H9 (cell line): ENCODE measurements around the gene NT5C2. TPM values are rescaled to one million over a fixed set of nuclear protein-coding genes. Genes with fewer than 3 reads are reported as not detected.

Experiments used
- DNase-seq: peaks from one replicate; pipeline ENCODE4 v3.0.0-alpha.2; 2017
- H2AFZ ChIP-seq: one replicate; pipeline ENCODE4 v1.6.1; 2013; ENCODE audit warnings: mild to moderate bottlenecking, low read length, control low read depth, moderate library complexity
- H2AK5ac ChIP-seq: 2 replicates; pipeline ENCODE4 v1.6.1; 2013; ENCODE audit warnings: low read length, control low read depth, mixed read lengths; ENCODE audit not compliant: insufficient read length
- H2BK120ac ChIP-seq: one replicate; pipeline ENCODE4 v1.6.1; 2013; ENCODE audit warnings: low read depth, mild to moderate bottlenecking, low read length, control low read depth, inconsistent platforms; ENCODE audit not compliant: poor library complexity, severe bottlenecking
- H2BK12ac ChIP-seq: 2 replicates; pipeline ENCODE4 v1.6.1; 2013; ENCODE audit warnings: low read length, control low read depth, mixed read lengths, low read depth; ENCODE audit not compliant: insufficient read length
- H2BK15ac ChIP-seq: 2 replicates; pipeline ENCODE4 v1.6.1; 2013; ENCODE audit warnings: low read depth, low read length, control low read depth
- H2BK20ac ChIP-seq: one replicate; pipeline ENCODE4 v1.6.1; 2013; ENCODE audit warnings: low read depth, mild to moderate bottlenecking, low read length, control low read depth, inconsistent platforms; ENCODE audit not compliant: poor library complexity, severe bottlenecking
- H2BK5ac ChIP-seq: 2 replicates; pipeline ENCODE4 v1.6.1; 2013; ENCODE audit warnings: low read length, control low read depth, mixed read lengths; ENCODE audit not compliant: insufficient read length
- H3K14ac ChIP-seq: 2 replicates; pipeline ENCODE4 v1.6.1; 2013; ENCODE audit warnings: low read length, control low read depth; ENCODE audit not compliant: insufficient read depth
- H3K18ac ChIP-seq: 2 replicates; pipeline ENCODE4 v1.6.1; 2013; ENCODE audit warnings: low read depth, mild to moderate bottlenecking, mixed read lengths, low read length, control low read depth; ENCODE audit not compliant: insufficient read length
- H3K23ac ChIP-seq: 2 replicates; pipeline ENCODE4 v1.6.1; 2013; ENCODE audit warnings: low read length, control low read depth, mixed read lengths, low read depth; ENCODE audit not compliant: insufficient read length
- H3K23me2 ChIP-seq: 2 replicates; pipeline ENCODE4 v1.6.1; 2013; ENCODE audit warnings: low read depth, mild to moderate bottlenecking, mixed read lengths, low read length, control low read depth; ENCODE audit not compliant: insufficient read length, poor library complexity, severe bottlenecking
- H3K27ac ChIP-seq: 2 replicates; pipeline ENCODE4 v1.5.1; 2013; ENCODE audit warnings: low read length, control low read depth, mixed read lengths, low read depth; ENCODE audit not compliant: insufficient read length
- H3K27me3 ChIP-seq: 2 replicates; pipeline ENCODE4 v1.6.1; 2013; ENCODE audit warnings: low read length, control low read depth, inconsistent platforms; ENCODE audit not compliant: insufficient read depth
- H3K4ac ChIP-seq: 2 replicates; pipeline ENCODE4 v1.6.1; 2013; ENCODE audit warnings: low read depth, mild to moderate bottlenecking, control low read depth, inconsistent platforms, low read length, moderate library complexity
- H3K4me1 ChIP-seq: 2 replicates; pipeline ENCODE4 v1.6.1; 2013; ENCODE audit warnings: low read length, control low read depth, inconsistent platforms; ENCODE audit not compliant: insufficient read depth
- H3K4me2 ChIP-seq: 2 replicates; pipeline ENCODE4 v1.6.1; 2013; ENCODE audit warnings: low read length, control low read depth, mixed read lengths; ENCODE audit not compliant: insufficient read length, insufficient read depth
- H3K56ac ChIP-seq: 2 replicates; pipeline ENCODE4 v1.6.1; 2013; ENCODE audit warnings: low read depth, mild to moderate bottlenecking, mixed read lengths, low read length, control low read depth; ENCODE audit not compliant: insufficient read length
- H3K79me1 ChIP-seq: 2 replicates; pipeline ENCODE4 v1.6.1; 2013; ENCODE audit warnings: low read depth, mild to moderate bottlenecking, moderate library complexity, low read length, control low read depth, inconsistent platforms; ENCODE audit not compliant: insufficient read depth, poor library complexity, severe bottlenecking
- H3K79me2 ChIP-seq: 2 replicates; pipeline ENCODE4 v1.6.1; 2013; ENCODE audit warnings: low read length, control low read depth, inconsistent platforms; ENCODE audit not compliant: insufficient read depth
- H3K9ac ChIP-seq: 2 replicates; pipeline ENCODE4 v1.6.1; 2013; ENCODE audit warnings: low read length, control low read depth, mixed read lengths; ENCODE audit not compliant: insufficient read length; ENCODE audit errors: extremely low read depth
- H3K9me3 ChIP-seq: one replicate; pipeline ENCODE4 v1.6.1; 2013; ENCODE audit warnings: low read depth, low read length, inconsistent platforms; ENCODE audit not compliant: control insufficient read depth
- H3T11ph ChIP-seq: one replicate; pipeline ENCODE4 v1.6.1; 2013; ENCODE audit warnings: mild to moderate bottlenecking, low read length, control low read depth, inconsistent platforms
- H4K20me1 ChIP-seq: one replicate; pipeline ENCODE4 v1.6.1; 2013; ENCODE audit not compliant: control insufficient read depth, insufficient read length, insufficient read depth
- H4K5ac ChIP-seq: 2 replicates; pipeline ENCODE4 v1.6.1; 2013; ENCODE audit warnings: low read depth, mild to moderate bottlenecking, mixed read lengths, low read length, control low read depth; ENCODE audit not compliant: insufficient read length
- H4K8ac ChIP-seq: replicated peaks from 2 replicates; pipeline ENCODE4 v1.6.1; 2013; ENCODE audit warnings: low read length, control low read depth, mixed read lengths, low read depth; ENCODE audit not compliant: insufficient read length
- H4K91ac ChIP-seq: 2 replicates; pipeline ENCODE4 v1.6.1; 2013; ENCODE audit warnings: low read depth, mild to moderate bottlenecking, moderate library complexity, mixed read lengths, low read length, control low read depth; ENCODE audit not compliant: insufficient read length
- H3K27ac Mint-ChIP-seq, 3 experiments: 2 replicates in 2 of 3; 3 replicates in 1 of 3; pipeline ENCODE4 v1.8.0; 2020 to 2021; ENCODE audit warnings: mixed read lengths in 3 of 3, mild to moderate bottlenecking in 1 of 3, moderate library complexity in 1 of 3
- H3K27me3 Mint-ChIP-seq: 2 replicates; pipeline ENCODE4 v1.8.0; 2021; ENCODE audit warnings: low read depth, mild to moderate bottlenecking, moderate library complexity, mixed read lengths
- H3K36me3 Mint-ChIP-seq, 3 experiments: 2 replicates in 2 of 3; 3 replicates in 1 of 3; pipeline ENCODE4 v1.8.0; 2020 to 2021; ENCODE audit warnings: low read depth in 3 of 3, mixed read lengths in 3 of 3; ENCODE audit not compliant: insufficient read depth in 1 of 3
- H3K4me1 Mint-ChIP-seq, 2 experiments: 2 replicates each; pipeline ENCODE4 v1.8.0; 2020; ENCODE audit warnings: mixed read lengths in 2 of 2
- H3K4me3 Mint-ChIP-seq, 2 experiments: 2 replicates in 1 of 2; 3 replicates in 1 of 2; pipeline ENCODE4 v1.8.0; 2020 to 2021; ENCODE audit warnings: mild to moderate bottlenecking in 2 of 2, mixed read lengths in 2 of 2, moderate library complexity in 1 of 2
- H3K9me3 Mint-ChIP-seq, 2 experiments: 2 replicates in 1 of 2; 3 replicates in 1 of 2; pipeline ENCODE4 v1.8.0; 2020; ENCODE audit warnings: mild to moderate bottlenecking in 2 of 2, mixed read lengths in 2 of 2, moderate library complexity in 1 of 2
- CTCF ChIP-seq: fragments of 200-600 bp; sonication (generic); conservative IDR thresholded peaks from 3 replicates; pipeline ENCODE4 v1.8.0; 2021; ENCODE audit warnings: antibody characterized with exemption, mild to moderate bottlenecking
- WGBS: extraction: QIAGEN DNeasy Blood & Tissue Kit; methylation state at CpG from one replicate; pipeline ENCODE4 v1.1.7; 2013; ENCODE audit warnings: missing lambda C conversion rate, low lambda C conversion rate, mixed read lengths; ENCODE audit not compliant: insufficient read length; ENCODE audit errors: extremely low coverage; 5-methylcytosine and 5-hydroxymethylcytosine counted together
- total RNA-seq: library from RNA; stranded (reverse); gene quantifications from 2 replicates; pipeline ENCODE4 v1.2.1, GENCODE V29; 2021

The NT5C2 gene
- total RNA-seq, 1 experiment from 2014 or later: 69.6 TPM

- H3K14ac ChIP-seq: no peak overlapping the region
- H2AK5ac ChIP-seq: no peak overlapping the region
- no peaks in the 10 kb centered on the region for H3K79me2 ChIP-seq
- H3K23me2 ChIP-seq: no peaks in the 10 kb centered on the region
- peak overlapping the region in 2 of 3 experiments; percentile 70 to 71; a peak in 3 of 7 replicates for H3K27ac Mint-ChIP-seq
- no peak overlapping the region for H3K9ac ChIP-seq
- H3K27ac ChIP-seq: no peak overlapping the region
- no peak overlapping the region for H2BK12ac ChIP-seq
- H4K20me1 ChIP-seq: no peaks in the 10 kb centered on the region
- H3K4me1 Mint-ChIP-seq: peaks cover 13% of the 10 kb centered on the region in 2 experiments
- H3T11ph ChIP-seq: no peak overlapping the region
- H3K79me1 ChIP-seq: no peaks in the 10 kb centered on the region
- no peaks in the 10 kb centered on the region for H3K27me3 ChIP-seq
- no peaks in the 10 kb centered on the region for H3K9me3 ChIP-seq
- DNase-seq: no peak
- H3K27me3 Mint-ChIP-seq: no peaks in the 10 kb centered on the region
- H3K4me3 Mint-ChIP-seq: no peak overlapping the region
- H3K4me2 ChIP-seq: no peak overlapping the region
- no peak overlapping the region for H2BK15ac ChIP-seq
- H4K91ac ChIP-seq: no peak overlapping the region
- no peak overlapping the region for H2BK120ac ChIP-seq
- H3K18ac ChIP-seq: no peak overlapping the region
- no CpG with 5 or more reads among the region's 16 CpGs for WGBS
- no peaks in the 10 kb centered on the region for H3K9me3 Mint-ChIP-seq
- no peak overlapping the region for H4K5ac ChIP-seq
- no peak overlapping the region for H3K4ac ChIP-seq
- TF ChIP-seq CTCF: no peak
- no peak overlapping the region for H2BK5ac ChIP-seq
- H3K56ac ChIP-seq: no peak overlapping the region
- H2AFZ ChIP-seq: no peak overlapping the region
- no peak overlapping the region for H4K8ac ChIP-seq
- H3K4me1 ChIP-seq: no peaks in the 10 kb centered on the region
- H3K36me3 Mint-ChIP-seq: peaks cover 0 to 3% (median 0%) of the 10 kb centered on the region in 3 experiments; a peak in 2 of 7 replicates
- no peak overlapping the region for H2BK20ac ChIP-seq
- no peak overlapping the region for H3K23ac ChIP-seq
Observed at GRCh38 chr10:103066141-103067098, 126.7 kb downstream of the NT5C2 start.
